GM20000 (cell line): ENCODE measurements around the gene CHI3L2.

Source experiments
- DNase-seq: peaks from one replicate; pipeline ENCODE4 v3.0.0; 2012; ENCODE audit warnings: low spot score
- CTCF ChIP-seq: IDR thresholded peaks from 2 replicates; pipeline ENCODE4 v1.5.1; 2012; ENCODE audit warnings: mild to moderate bottlenecking, control low read depth; ENCODE audit errors: extremely low read depth, missing control alignments

Gene CHI3L2

GRCh38 chr1:111192074-111192473, 35.4 kb upstream of the CHI3L2 start:
- DNase-seq, result no peak
- TF ChIP-seq CTCF, result no peak

- no peak for DNase-seq
- no peak for TF ChIP-seq CTCF
Measured at GRCh38 chr1:111192658-111193519, 34.6 kb upstream of the CHI3L2 start.

- no peak for TF ChIP-seq CTCF
Measured at GRCh38 chr1:111193712-111194480, 33.6 kb upstream of the CHI3L2 start.

DNA sequence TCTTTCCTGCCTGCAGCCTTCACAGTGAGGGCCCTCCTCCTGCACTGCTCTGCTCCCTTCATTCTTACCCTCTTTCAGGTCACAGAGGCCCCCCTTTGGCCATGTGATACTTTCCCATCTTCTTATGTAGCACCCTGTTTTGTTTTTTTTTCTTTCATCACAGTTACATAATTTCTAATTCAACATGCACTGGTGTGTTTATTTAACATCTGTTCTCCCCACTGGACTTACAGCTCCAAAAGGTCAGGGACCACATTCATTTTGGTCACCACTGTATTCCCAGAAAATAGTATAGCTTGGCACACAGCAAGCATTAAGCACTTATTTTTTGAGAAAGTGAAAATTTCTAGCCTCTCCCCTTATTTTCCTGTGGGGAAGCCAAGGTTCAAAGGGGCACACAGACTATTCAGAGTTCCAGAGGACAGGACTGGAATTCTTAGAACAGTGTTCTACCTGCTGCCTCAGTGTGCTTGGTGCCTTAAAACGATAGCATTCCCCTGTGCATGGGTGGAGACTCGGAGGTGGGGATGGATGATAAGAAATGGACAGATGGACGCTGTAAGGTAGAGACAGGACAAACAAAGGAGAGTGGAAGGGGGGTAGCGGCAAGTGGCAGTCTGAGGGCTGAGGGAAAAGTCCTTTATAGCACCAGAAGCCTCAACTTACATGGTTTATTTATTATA, 32.4 kb upstream of the CHI3L2 start:
- no peak for TF ChIP-seq CTCF
- no peak for DNase-seq

More at GRCh38 chr1:111193712-111194480, 33.6 kb upstream of the CHI3L2 start:
- no peak for DNase-seq

- DNase-seq, result no peak
- TF ChIP-seq CTCF, result no peak
Measured at GRCh38 chr1:111196213-111196612, 31.3 kb upstream of the CHI3L2 start.

GRCh38 chr1:111197598-111198284, 29.8 kb upstream of the CHI3L2 start:
- DNase-seq, result no peak
- TF ChIP-seq CTCF, result no peak

DNA sequence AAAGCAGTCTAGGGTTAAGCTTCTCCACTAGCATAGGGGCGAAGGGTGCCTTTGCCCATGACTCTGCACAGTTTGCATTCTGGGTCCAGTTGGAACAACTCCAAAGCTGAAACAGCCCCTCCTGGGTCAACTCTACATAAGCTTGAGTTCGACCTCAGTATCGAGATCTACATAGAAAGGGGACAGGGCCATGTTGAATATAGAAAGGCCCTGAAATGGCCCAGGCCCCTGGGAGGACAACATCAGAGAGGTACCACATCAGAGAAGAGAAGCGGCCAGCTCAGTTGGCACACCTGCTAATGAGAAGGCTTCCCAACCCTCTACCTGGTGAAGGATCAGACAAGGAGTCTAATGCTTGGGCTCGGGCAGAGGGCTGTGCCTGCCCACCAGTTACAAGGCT, 28.7 kb upstream of the CHI3L2 start:
- DNase-seq, result no peak
- TF ChIP-seq CTCF, result no peak
